ENCODE data around the gene EFEMP1.

EFEMP1 gene

DNA sequence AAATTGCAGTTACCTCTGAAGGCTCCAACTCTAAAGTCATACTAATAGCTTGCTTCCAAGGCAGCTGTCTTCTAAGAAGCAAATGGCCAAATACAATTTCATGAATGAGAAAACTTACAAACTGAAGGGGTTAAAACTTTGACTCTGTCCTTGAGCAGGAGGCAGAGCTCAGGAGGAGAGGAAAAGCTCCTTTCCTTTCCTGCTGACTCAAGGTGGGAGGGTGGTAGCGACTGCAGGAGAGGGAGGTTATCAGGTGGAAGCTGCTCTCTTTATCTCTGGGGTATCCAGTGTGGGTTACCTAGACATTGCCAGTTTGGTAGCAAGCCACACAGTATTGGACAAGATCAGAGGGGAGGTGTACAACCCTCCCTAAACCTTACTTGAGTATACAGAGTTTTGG lies 2.7 kb upstream of the EFEMP1 start:
- TF ChIP-seq, protein P1, sequence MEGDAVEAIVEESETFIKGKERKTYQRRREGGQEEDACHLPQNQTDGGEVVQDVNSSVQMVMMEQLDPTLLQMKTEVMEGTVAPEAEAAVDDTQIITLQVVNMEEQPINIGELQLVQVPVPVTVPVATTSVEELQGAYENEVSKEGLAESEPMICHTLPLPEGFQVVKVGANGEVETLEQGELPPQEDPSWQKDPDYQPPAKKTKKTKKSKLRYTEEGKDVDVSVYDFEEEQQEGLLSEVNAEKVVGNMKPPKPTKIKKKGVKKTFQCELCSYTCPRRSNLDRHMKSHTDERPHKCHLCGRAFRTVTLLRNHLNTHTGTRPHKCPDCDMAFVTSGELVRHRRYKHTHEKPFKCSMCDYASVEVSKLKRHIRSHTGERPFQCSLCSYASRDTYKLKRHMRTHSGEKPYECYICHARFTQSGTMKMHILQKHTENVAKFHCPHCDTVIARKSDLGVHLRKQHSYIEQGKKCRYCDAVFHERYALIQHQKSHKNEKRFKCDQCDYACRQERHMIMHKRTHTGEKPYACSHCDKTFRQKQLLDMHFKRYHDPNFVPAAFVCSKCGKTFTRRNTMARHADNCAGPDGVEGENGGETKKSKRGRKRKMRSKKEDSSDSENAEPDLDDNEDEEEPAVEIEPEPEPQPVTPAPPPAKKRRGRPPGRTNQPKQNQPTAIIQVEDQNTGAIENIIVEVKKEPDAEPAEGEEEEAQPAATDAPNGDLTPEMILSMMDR (IDR thresholded peaks at IDR 0.05; ENCODE audit: control insufficient read depth, insufficient read depth, low read depth, low read length, missing control alignments) = no peak
- H3K4me3 ChIP-seq (ENCODE audit: control insufficient read depth, low read depth, low read length) = no peak overlapping the region
- DNase-seq (ENCODE audit: low read depth) = no peak

DNA sequence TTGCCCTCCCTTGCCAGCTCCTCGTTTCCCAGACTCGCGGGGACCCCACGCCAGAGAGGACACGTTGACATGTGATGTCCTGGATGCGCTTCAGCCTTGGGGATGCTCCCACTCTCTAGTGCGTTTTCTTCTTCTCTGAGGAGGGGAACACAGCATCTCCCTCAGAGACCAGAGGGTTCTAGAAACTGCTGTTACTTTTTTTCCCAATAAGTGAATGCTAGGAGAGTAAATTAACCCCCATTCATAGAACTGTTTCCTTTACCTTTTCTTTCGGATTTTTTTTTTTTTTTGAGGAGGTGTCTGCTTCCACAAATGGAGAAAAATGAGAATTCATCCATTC lies 370 bp upstream of the EFEMP1 start:
- peak overlapping the region; percentile 83 for H3K4me3 ChIP-seq (ENCODE audit: control insufficient read depth, low read depth, low read length)
- DNase-seq (ENCODE audit: low read depth) = no peak
- TF ChIP-seq, protein P1 (IDR thresholded peaks at IDR 0.05; ENCODE audit: control insufficient read depth, insufficient read depth, low read depth, low read length, missing control alignments) = no peak

- TF ChIP-seq, protein P1 (IDR thresholded peaks at IDR 0.05; ENCODE audit: control insufficient read depth, insufficient read depth, low read depth, low read length, missing control alignments) = no peak
- no peak for DNase-seq (ENCODE audit: low read depth)
- peak overlapping the region; percentile 83 for H3K4me3 ChIP-seq (ENCODE audit: control insufficient read depth, low read depth, low read length)
These were observed 1.2 kb downstream of the EFEMP1 start for GRCh38 chr2:55922291-55922907.

DNA sequence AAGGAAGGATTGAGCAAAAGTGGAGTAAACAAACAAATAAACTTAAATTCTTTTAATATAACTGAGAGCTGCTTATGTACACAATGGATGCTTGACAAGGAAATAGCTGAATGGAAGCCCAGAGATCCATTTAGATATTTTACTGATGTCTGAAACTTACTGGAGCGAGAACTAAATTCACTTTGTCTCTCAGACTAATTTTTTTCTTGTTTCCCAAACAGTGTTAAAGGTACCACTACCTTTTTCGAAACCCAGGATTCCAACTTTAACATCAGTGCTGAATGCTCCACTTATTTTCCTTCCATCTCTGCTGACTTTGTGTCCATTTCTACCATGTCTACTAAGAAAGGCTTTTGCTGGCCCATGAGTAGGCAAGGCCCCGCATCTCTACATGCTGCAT lies 4.0 kb downstream of the EFEMP1 start:
- DNase-seq (ENCODE audit: low read depth) = no peak
- H3K4me3 ChIP-seq (ENCODE audit: control insufficient read depth, low read depth, low read length) = no peak overlapping the region
- TF ChIP-seq, protein P1 (IDR thresholded peaks at IDR 0.05; ENCODE audit: control insufficient read depth, insufficient read depth, low read depth, low read length, missing control alignments) = no peak

- H3K4me3 ChIP-seq (ENCODE audit: control insufficient read depth, low read depth, low read length) = no peak overlapping the region
- DNase-seq (ENCODE audit: low read depth) = no peak
- TF ChIP-seq, protein P1 (IDR thresholded peaks at IDR 0.05; ENCODE audit: control insufficient read depth, insufficient read depth, low read depth, low read length, missing control alignments) = no peak
These were observed 4.7 kb downstream of the EFEMP1 start for GRCh38 chr2:55918856-55919255.

GRCh38 chr2:55917713-55918390 lies 5.7 kb downstream of the EFEMP1 start:
- DNase-seq (ENCODE audit: low read depth) = no peak
- H3K4me3 ChIP-seq (ENCODE audit: control insufficient read depth, low read depth, low read length) = no peak overlapping the region
- TF ChIP-seq, protein P1 (IDR thresholded peaks at IDR 0.05; ENCODE audit: control insufficient read depth, insufficient read depth, low read depth, low read length, missing control alignments) = no peak
